ENCODE data around the gene TRAPPC10. TPM values are rescaled to one million over a fixed set of nuclear protein-coding genes. Genes with fewer than 3 reads are reported as not detected.

TRAPPC10 gene
- total RNA-seq, 2 donors from 2014 or later: 45.9 to 47.9 TPM

DNA sequence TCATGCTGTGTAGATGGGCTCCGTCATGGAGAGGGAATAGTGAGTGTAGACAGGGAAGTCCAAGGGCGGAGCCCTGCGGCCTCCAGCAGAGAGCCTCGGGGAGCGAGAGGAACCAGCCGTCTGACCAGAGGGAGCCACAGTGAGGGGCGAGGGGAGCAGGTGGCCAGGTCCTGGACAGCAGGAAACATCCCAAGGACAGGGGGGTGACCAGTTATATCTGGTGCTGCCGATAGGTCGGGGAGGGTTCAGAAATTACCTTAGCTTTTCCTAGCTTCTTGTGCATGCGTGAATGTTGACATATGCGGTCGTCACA is 46.5 kb downstream of the TRAPPC10 start:
- peaks cover 23% of the 10 kb centered on the region for H3K36me3 ChIP-seq
- DNase-seq (ENCODE audit: low spot score) (no peak), ATAC-seq (ENCODE audit: insufficient number of reproducible peaks, low FRiP score, low read depth) (no peak)
- H3K27ac ChIP-seq: no peak overlapping the region
- H3K4me3 ChIP-seq: no peak overlapping the region
- no peaks in the 10 kb centered on the region for H3K9me3 ChIP-seq
- no peak for TF ChIP-seq CTCF (IDR thresholded peaks at IDR 0.05)
- no peaks in the 10 kb centered on the region for H3K4me1 ChIP-seq (ENCODE audit: control insufficient read depth in 1 of 2, low read depth in 2 of 2)
- no peaks in the 10 kb centered on the region for H3K27me3 ChIP-seq (replicated peaks; ENCODE audit: insufficient read depth)

- no peaks in the 10 kb centered on the region for H3K4me1 ChIP-seq (ENCODE audit: control insufficient read depth in 1 of 2, low read depth in 2 of 2)
- H3K36me3 ChIP-seq: peaks cover 26% of the 10 kb centered on the region
- ATAC-seq (ENCODE audit: insufficient number of reproducible peaks, low FRiP score, low read depth) (no peak), DNase-seq (ENCODE audit: low spot score) (no peak)
- no peak for TF ChIP-seq CTCF (IDR thresholded peaks at IDR 0.05)
- no peaks in the 10 kb centered on the region for H3K9me3 ChIP-seq
- no peaks in the 10 kb centered on the region for H3K27me3 ChIP-seq (replicated peaks; ENCODE audit: insufficient read depth)
- H3K27ac ChIP-seq: no peak overlapping the region
- no peak overlapping the region for H3K4me3 ChIP-seq
Observed at GRCh38 chr21:44058981-44059380, 46.9 kb downstream of the TRAPPC10 start.

- DNase-seq (ENCODE audit: low spot score) (no peak), ATAC-seq (ENCODE audit: insufficient number of reproducible peaks, low FRiP score, low read depth) (no peak)
- Histone ChIP-seq H3K27ac (no peak overlapping the region), H3K9me3 (no peaks in the 10 kb centered on the region), H3K36me3 (peaks cover 28% of the 10 kb centered on the region), H3K4me3 (no peak overlapping the region), H3K27me3 (replicated peaks; ENCODE audit: insufficient read depth) (no peaks in the 10 kb centered on the region), H3K4me1 (ENCODE audit: control insufficient read depth in 1 of 2, low read depth in 2 of 2) (no peaks in the 10 kb centered on the region)
- TF ChIP-seq CTCF (IDR thresholded peaks at IDR 0.05): no peak
Observed at GRCh38 chr21:44059710-44060109, 47.6 kb downstream of the TRAPPC10 start.

- no peaks in the 10 kb centered on the region for H3K4me1 ChIP-seq (ENCODE audit: control insufficient read depth in 1 of 2, low read depth in 2 of 2)
- peaks cover 28% of the 10 kb centered on the region for H3K36me3 ChIP-seq
- ATAC-seq (ENCODE audit: insufficient number of reproducible peaks, low FRiP score, low read depth) (no peak), DNase-seq (ENCODE audit: low spot score) (no peak)
- no peak overlapping the region for H3K4me3 ChIP-seq
- no peak for TF ChIP-seq CTCF (IDR thresholded peaks at IDR 0.05)
- no peaks in the 10 kb centered on the region for H3K9me3 ChIP-seq
- H3K27me3 ChIP-seq (replicated peaks; ENCODE audit: insufficient read depth): no peaks in the 10 kb centered on the region
- H3K27ac ChIP-seq: no peak overlapping the region
Observed at GRCh38 chr21:44062380-44062779, 50.3 kb downstream of the TRAPPC10 start.

DNA sequence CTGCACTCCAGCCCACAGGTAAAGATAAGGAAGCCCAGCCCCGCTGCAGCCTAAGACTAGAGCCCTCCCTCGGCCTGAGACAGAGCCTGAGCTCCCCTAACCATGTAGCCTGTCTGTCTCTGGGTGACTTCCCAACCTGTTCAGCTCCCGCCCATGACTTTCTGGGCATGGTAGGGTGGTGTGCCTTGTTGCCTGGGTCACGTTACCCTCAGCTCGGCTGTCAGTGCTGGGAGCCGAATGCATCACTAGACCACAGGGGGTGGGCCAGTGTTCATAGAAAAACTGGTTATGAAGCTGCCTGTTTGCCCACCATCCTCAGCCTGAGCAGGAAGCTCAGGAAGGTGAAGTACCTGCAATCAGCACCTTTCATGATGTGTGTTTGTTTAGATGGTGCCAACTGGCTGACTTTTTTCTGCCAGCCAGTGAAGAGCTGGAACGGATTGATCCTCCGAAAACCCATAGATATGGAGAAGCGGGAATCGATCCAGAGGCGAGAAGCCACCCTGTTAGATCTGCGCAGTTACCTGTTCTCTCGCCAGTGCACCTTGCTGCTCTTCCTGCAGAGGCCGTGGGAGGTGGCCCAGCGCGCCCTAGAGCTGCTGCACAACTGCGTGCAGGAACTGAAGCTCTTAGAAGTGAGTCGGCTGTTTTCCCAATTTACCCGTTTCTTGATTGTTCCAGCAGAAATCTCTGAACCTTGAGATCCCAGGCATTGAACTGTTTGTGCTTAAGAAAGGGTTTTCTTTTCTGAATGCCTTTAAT is 51.2 kb downstream of the TRAPPC10 start:
- Histone ChIP-seq H3K4me3 (no peak overlapping the region), H3K4me1 (ENCODE audit: control insufficient read depth in 1 of 2, low read depth in 2 of 2) (no peaks in the 10 kb centered on the region), H3K9me3 (no peaks in the 10 kb centered on the region), H3K27ac (no peak overlapping the region), H3K36me3 (peaks cover 28% of the 10 kb centered on the region), H3K27me3 (replicated peaks; ENCODE audit: insufficient read depth) (no peaks in the 10 kb centered on the region)
- no peak for TF ChIP-seq CTCF (IDR thresholded peaks at IDR 0.05)
- no peak for DNase-seq (ENCODE audit: low spot score)
- no peak for ATAC-seq (ENCODE audit: insufficient number of reproducible peaks, low FRiP score, low read depth)
